GM18907 (cell line): Measurements from ENCODE around the gene ZCCHC14.
"Not testable (repeated sequence)": the region's sequence is repeated elsewhere in the genome, so short reads cannot be mapped to it uniquely, and the experiment has no call there.

ENCODE experiments used
- ATAC-seq: cut with Tn5 transposase; IDR thresholded peaks from one replicate; pipeline ENCODE4 v1.9.1; 2021; ENCODE audit warnings: mild to moderate bottlenecking, moderate library complexity; ENCODE audit not compliant: unreplicated experiment

ZCCHC14 gene

DNA sequence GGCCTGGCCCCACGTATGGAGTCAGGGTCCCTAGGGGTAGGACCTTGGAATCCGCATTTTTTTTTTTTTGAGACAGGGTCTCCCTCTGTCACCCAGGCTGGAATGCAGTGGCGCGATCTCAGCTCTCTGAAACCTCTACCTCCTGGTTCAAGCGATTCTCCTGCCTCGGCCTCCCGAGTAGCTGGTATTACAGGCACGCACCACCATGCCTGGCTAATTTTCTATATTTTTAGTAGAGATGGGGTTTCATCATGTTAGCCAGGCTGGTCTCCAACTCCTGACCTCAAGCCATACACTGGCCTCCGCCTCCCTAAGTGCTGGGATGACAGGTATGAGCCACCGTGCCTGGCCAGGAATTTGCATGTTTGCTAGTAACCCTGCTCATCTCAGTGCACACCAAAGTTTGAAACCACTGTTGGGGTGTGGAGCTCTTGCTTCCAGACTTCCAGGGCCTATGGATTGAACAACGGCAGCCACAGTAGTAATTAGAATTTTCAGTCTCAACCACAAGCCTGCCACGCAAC is 5.0 kb upstream of the ZCCHC14 start:
- not testable (repeated sequence) for ATAC-seq

DNA sequence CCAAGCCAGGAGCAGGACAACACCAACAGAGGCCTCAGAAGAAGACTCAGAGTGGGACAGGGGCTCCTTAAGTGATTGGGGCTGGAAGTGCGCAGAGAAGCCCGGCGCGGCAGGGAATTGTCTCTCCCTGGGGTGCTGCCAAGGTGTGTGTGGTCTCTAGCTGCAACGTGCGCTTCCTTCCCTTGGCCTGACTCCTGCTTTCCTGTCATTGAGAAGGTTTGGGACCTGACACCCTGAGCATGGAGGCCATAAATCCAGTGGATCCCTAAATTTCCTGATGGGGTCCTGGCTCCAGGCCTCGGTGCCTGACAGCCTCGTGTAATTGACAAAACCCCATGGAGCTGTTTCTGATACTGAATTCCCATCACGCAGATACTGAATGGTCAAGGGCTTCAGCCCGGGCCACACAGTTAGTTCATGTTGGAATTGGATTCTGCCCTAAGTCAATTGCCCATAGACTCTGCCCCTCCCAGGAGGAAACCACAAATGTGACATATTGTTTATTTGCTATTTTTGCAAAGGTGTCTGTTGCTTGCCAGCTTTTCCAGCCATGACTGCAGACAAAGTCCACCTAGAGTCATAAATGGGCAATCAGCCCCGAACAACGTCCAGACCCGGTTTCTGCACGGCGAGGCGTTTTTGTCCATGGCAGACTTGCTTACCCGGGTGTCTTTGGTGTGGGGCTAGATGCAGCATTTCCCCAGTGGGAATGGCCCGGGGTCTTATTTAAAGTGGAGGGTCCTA is 4.4 kb upstream of the ZCCHC14 start:
- ATAC-seq, result not testable (repeated sequence)

- peak; percentile 37 for ATAC-seq
Measured at GRCh38 chr16:87496447-87496801, 3.6 kb upstream of the ZCCHC14 start.

GRCh38 chr16:87495578-87496446 is 3.0 kb upstream of the ZCCHC14 start:
- no peak for ATAC-seq

- ATAC-seq, result no peak
Measured at GRCh38 chr16:87493608-87494280, 920 bp upstream of the ZCCHC14 start.

DNA sequence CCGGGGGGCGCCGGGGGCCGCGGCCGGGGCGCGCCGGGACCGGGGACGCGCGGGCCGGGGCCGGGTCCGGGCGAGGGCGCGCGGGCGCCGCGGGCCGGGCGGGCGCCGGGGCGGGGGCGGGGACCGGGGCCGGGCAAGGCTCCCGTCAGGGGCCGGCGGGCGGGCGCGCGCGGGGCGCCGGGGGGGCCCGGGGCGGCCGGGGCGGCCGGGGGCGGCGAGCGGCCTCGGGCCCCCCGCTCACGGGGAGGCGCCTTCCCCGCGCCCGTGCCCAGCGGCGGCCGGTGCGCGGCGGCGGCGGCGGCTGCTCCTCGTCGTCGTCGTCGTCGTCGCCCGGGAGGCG is 563 bp downstream of the ZCCHC14 start:
- no peak for ATAC-seq

GRCh38 chr16:87491522-87492290 is 1.1 kb downstream of the ZCCHC14 start:
- no peak for ATAC-seq

- ATAC-seq, result not testable (repeated sequence)
Measured at GRCh38 chr16:87490799-87491521, 1.9 kb downstream of the ZCCHC14 start.

- ATAC-seq, result no peak
Measured at GRCh38 chr16:87490096-87490798, 2.6 kb downstream of the ZCCHC14 start.

DNA sequence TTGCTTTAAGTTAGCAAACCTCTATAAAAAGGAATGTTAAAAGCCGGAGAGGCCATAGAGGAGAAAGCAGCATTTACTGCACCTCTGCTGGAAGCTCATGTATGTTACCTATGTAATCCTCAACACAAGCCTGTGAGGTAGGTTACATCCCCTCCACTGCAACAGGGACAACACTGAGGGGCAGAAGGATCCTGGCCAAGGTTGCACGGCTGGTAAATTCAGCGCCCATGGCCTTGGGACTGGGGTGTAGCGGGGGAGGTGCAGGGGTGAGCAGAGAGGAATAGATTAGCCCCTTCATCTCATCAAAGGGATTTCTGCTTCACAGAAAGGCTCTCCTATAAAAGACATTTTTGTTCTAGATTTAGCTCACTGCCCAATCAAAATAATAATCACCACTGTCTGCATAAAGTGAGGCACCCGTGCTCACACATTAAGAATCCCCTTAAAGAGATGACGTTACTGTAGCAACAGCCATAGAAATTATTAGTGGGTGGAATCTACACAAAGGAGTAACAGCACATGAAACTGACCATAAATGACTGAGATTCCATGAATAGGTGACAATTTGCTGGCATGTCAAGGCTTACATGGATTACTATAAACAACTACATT is 3.3 kb downstream of the ZCCHC14 start:
- no peak for ATAC-seq

GRCh38 chr16:87488960-87489359 is 3.9 kb downstream of the ZCCHC14 start:
- not testable (repeated sequence) for ATAC-seq

GRCh38 chr16:87487361-87487924 is 5.4 kb downstream of the ZCCHC14 start:
- ATAC-seq, result no peak

DNA sequence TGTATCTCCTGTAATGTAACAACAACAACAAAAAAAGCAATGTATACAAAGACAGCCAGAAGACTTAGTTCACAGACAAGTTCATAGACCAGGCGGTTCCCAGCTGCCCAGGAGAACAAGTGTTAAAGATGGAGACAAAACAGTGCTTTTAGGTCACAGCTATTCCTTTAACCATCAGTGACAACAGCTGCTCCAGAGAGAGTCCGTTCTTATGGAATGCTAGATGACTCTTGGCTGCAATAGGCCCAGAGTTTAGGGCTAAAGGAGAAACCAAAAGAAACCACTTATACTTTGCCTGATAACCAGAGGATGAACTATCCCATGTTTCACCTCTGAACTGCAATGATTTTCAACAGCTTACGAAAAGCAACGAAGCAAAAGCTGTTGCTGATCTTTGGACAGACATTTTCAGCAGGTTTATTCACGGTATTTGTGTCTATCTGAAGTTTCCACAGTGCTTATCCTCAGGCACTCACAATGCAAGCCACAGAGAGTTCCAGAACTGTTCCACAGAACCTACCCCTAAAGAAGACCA is 6.0 kb downstream of the ZCCHC14 start:
- no peak for ATAC-seq

- no peak for ATAC-seq
Measured at GRCh38 chr16:87486282-87486681, 6.5 kb downstream of the ZCCHC14 start.

DNA sequence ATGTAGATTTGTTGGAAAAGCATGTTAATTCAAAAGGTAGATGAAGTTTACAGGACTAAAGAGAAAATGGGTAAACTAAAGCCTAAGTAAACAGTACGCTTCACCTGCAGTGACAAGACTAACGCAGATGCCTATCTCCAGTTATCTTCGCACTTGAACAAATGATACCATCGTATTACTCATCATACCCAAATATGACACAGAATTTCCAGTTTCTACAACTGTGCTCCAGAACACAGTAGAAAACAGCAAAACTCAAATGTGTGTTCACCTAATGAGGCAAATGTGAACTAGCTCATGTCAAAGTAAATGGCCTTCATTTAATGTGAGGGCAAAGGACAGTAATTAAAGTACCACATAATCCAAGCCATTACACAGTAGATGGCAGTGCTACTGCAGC is 7.0 kb downstream of the ZCCHC14 start:
- not testable (repeated sequence) for ATAC-seq

DNA sequence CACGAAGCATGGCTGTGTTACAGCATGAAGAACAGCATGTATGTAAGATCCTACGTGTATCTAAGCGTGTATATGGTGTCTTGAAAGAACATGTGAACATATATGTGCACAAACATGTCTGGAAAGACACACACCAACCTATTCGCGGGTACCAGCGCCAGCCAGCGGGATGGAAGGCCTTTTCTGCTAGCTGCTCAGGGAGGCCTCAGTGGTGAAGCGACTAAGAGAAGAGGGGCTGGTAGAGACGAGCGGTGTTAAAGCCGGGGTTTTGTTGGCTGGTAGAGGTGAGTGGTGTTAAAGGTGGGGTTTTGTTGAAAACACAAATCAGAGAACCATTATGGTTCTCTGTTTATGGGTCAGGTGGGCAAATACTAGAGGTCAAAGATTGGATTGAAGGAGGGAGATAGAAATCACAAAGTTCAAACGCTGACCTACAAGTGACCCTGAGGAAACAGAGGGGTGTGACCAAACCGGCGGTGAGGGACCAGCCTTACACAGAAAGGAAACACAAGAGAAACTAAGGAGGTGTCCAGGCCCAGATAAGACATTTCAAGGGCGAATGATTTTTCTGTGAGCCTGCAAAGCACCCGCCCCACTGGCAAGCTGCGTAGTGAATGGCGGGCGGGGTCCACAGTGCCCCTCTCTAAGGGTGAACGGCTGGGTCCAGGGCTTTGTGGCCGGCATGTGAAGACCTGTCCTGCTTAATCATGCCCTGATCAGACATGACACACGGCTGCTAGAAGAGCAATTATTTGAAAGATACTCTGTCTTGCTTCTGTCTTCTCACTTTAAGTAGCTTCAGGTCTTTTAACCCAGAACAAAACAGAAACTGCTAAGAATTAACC is 8.1 kb downstream of the ZCCHC14 start:
- ATAC-seq, result no peak

GRCh38 chr16:87483481-87483880 is 9.3 kb downstream of the ZCCHC14 start:
- ATAC-seq, result no peak
